ENCODE data around the gene TAS1R2. TPM values are rescaled to one million over a fixed set of nuclear protein-coding genes. Genes with fewer than 3 reads are reported as not detected.

TAS1R2 gene
- total and polyA plus RNA-seq, 2 of the 4 experiments (the other 2 are of a cell fraction), result not detected

GRCh38 chr1:18795002-18795689 lies 64.3 kb downstream of the TAS1R2 start:
- Histone ChIP-seq H3K14ac (replicated peaks; ENCODE audit: low read depth, low read length) (no peak overlapping the region), H3K18ac (ENCODE audit: low read depth, low read length) (no peak overlapping the region), H4K8ac (ENCODE audit: low read depth in 2 of 2, low read length in 2 of 2) (no peak overlapping the region), H3K27me3 (ENCODE audit: control insufficient read depth, insufficient read depth, low read length) (peaks cover 3% of the 10 kb centered on the region), H3K36me3 (ENCODE audit: control insufficient read depth, insufficient read depth, low read length) (no peaks in the 10 kb centered on the region), H2BK5ac (ENCODE audit: low read depth, low read length, poor library complexity, severe bottlenecking) (no peak overlapping the region), H3K4me3 (ENCODE audit: insufficient read depth, low read depth, low read length) (no peak overlapping the region), H2AFZ (replicated peaks; ENCODE audit: low read length, poor library complexity) (no peak overlapping the region), H2BK15ac (ENCODE audit: low read depth, low read length) (no peak overlapping the region), H3K4ac (ENCODE audit: low read depth, low read length) (no peak overlapping the region), H2AK9ac (replicated peaks; ENCODE audit: low read depth, low read length, poor library complexity) (no peak overlapping the region), H3K23ac (ENCODE audit: low read depth, low read length) (no peak overlapping the region), H2BK120ac (ENCODE audit: low read depth, low read length) (no peak overlapping the region), H3K4me1 (ENCODE audit: control insufficient read depth, insufficient read depth, low read length) (no peaks in the 10 kb centered on the region), H3K56ac (ENCODE audit: extremely low read depth, insufficient read depth, low read length) (no peak overlapping the region), H4K5ac (ENCODE audit: low read depth, low read length) (no peak overlapping the region), H4K91ac (ENCODE audit: insufficient read depth, low read depth, low read length) (no peak overlapping the region), H3K4me2 (ENCODE audit: low read depth, low read length) (no peak overlapping the region), H3K27ac (ENCODE audit: insufficient read depth, low read length) (no peak overlapping the region), H2AK5ac (ENCODE audit: low read depth, low read length) (no peak overlapping the region), H3K9me3 (ENCODE audit: control insufficient read depth, insufficient read depth, low read length) (no peaks in the 10 kb centered on the region), H3K9ac (ENCODE audit: low read depth, low read length) (no peak overlapping the region), H2BK20ac (ENCODE audit: low read depth, low read length) (no peak overlapping the region), H4K20me1 (ENCODE audit: insufficient read depth, low read length) (no peaks in the 10 kb centered on the region), H3K79me1 (ENCODE audit: low read depth in 1 of 2, low read length in 2 of 2) (no peaks in the 10 kb centered on the region), H3K9me1 (ENCODE audit: insufficient read depth, low read length) (no peaks in the 10 kb centered on the region)
- dilution Hi-C loops (cut with HindIII; ENCODE audit: low sequenced_read_pairs, unreplicated experiment) (no loop called here), intact Hi-C loops (cut with micrococcal nuclease) (no loop called here), in situ Hi-C loops (cut with MboI; ENCODE audit: low sequenced_read_pairs) (no loop called here)
- TF ChIP-seq MAFK (IDR thresholded peaks at IDR 0.05; ENCODE audit: low read depth, low read length), result no peak
- TF ChIP-seq FOS (IDR thresholded peaks at IDR 0.05; ENCODE audit: low read depth, low read length), result no peak
- TF ChIP-seq USF2 (IDR thresholded peaks at IDR 0.05; ENCODE audit: low read depth, low read length), result no peak
- ChIA-PET CTCF (no interaction called here), POLR2A (ENCODE audit: unreplicated experiment) (interaction anchor here (0.6 kb wide), 1 partner anchor 35 kb away, joined by 4 read pairs; no protein-coding TSS in a partner anchor)
- BruUV-seq (replicated peaks), result no TSS peak
- 49% methylated on average over 7 of the region's 14 CpGs; no CpG with 5 or more reads in 1 of the 2 experiments for WGBS, 2 experiments (ENCODE audit: extremely low coverage in 2 of 2, insufficient read length in 1 of 2)
- DNase-seq (no peak), ATAC-seq (ENCODE audit: low read depth) (no peak)
